PC-3 (cell line): ENCODE measurements around the gene TAB3. TPM values are rescaled to one million over a fixed set of nuclear protein-coding genes. Genes with fewer than 3 reads are reported as not detected.

Experiments used
- total RNA-seq: library from RNA; depleted of rRNA; stranded (reverse); fragments of >200 nt; gene quantifications from 2 replicates; pipeline ENCODE4 v1.2.3, GENCODE V29; 2014; rRNA removed

The TAB3 gene
- total RNA-seq, 1 experiment from 2014 or later: 18.6 TPM

Other genes with a start within 250 kb of the TAB3 start
- gene GK, start 235.8 kb downstream of the TAB3 start, total RNA-seq: 4.1 and 8.4 TPM in 2 replicates
- gene FTHL17, start 182.8 kb upstream of the TAB3 start, total RNA-seq: not detected in 2 replicates